ENCODE data around the gene AGBL4.
"Not testable (repeated sequence)": the region's sequence is repeated elsewhere in the genome, so short reads cannot be mapped to it uniquely, and the experiment has no call there.

The AGBL4 gene

DNA sequence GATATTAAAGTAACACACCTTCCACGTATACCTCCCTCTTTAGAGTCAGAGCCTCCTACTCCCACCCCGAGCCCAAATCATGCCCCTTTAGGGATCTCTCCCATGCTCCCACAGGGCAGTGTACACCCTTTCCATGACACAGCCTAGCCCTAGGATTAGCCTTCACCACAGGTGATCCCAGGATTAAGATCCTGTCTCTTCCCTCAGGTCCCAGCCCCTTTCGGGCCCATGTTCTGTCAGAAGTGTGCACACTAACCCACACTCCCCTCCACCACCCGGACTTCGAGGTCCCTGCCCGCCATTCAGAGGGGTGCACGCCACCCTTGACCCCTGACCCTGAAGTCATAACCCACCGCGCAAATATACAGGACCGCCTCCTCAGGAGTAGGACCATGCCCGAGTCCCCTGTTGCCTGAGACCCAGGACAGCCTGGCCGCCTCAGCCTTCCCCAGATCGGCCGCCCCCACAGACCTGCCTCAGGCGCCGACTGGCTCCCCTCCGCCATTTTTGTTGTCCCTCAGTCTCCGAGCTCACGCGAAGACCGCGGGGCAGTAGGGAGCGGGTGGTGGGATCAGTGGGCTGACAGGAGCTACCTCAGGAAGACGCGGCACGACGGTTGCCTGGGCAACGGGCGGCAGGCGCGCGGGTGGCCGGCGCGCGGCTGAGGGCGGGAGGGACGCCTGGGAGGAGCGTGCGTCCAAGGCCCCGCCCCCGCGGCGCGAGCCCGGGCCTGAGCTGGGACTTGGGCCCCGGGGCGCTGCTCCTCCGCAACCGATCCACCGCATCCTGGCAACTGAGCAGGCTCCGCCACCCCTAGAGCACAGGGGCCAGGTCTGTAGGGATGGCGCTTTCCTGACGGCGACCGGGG lies at the start of gene AGBL4:
Gene AGBL4, minus strand, starts transcription at position 663 of the 868 bp plus-strand sequence.
- DNase-seq = peak; percentile 41

DNA sequence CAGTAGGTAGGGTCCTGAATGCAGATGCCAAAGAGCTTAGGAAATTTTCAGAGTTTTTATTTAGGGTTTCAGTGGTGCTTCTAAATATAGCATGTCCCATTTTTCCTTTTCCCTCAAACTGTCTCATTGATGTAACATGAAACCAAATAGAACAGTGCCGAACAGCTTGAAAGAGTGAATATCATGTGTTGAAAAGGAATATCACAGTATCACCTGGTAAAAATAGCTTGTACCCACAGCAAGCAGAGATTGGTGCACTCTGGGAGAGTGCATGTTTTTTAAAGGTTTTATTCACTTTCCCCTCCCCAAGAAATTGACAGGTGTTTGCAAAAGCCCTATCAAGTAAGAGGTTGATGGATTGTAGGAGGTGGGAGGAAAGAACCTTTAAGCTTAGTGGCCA lies 43.1 kb upstream of the AGBL4 start:
- no peak for DNase-seq

DNA sequence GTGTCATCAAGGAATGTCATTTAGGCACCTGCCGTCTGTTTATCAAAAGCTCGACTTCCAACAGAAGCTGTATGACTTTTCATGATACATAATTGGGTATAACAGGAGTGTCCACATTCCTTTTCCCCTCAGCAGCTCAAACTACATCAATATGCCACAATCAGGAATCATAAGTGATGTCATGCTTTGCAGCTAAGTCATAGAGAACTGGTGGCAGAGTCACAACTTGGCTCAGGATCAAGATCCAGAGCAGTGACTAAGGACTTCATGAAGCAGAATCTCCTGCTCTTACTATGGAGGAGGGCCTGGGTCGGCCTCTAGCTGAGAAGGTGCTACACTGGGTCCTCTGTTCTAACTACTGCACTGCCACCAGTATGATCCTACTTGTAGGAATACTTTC lies 36.5 kb upstream of the AGBL4 start:
- peak; percentile 59 for DNase-seq

DNA sequence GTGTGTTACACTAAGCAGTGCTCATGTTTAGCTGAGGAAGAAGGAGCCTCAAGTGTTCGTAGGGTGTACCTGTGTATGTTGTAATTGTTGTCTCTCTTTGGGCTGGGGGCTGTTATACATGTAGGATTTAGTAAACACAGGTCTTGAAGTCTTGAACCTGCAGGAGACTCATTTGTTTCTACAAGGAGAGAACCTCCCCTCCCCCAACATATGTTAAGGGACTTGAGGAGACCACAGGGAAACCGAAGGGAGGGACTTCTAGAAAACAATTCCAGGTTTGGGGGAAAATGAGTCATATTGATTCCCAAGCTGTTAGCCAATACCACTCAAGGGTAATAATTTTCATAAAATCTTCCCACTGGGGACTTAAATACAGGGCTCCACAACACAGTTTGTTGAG lies 25.0 kb upstream of the AGBL4 start:
- no peak for DNase-seq

DNA sequence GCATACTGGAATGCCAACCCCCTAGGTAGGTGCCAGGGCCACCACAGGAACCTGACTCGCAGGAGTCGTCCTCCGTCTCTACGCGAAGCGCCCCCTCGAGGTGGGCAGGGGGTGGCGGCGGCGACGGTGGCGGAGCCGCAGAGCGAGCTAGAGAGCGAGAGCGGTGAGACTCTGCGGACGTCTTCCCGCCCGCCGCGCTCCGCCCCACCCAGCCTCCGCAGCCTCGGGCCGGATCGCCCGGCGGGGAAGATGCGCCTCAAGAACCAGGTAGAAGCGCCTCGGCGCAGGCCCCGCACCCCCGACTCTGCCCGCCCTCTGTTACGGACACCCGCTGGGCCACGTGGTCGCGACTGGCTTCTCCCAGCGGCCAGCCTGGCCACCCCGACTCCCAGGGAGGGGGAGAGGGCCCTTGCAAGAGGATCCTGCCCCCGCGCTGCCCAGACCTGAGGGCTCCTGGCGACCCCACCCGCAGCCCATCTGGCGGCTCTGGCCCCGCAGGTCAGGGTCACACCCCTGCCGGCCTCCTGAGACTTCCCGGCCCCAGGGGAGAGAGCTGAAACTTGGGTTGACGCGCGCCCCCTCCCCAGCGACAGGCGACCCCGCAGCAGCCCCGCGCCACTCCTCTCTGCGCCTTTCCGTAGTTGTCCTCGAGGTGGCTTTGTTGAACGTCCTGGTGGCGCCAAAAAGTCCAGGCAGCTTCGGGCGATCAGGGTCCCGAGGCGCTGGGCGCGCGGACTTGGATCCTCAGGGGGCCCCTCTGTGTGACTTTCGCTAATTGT lies 24.4 kb upstream of the AGBL4 start:
- no peak for DNase-seq

DNA sequence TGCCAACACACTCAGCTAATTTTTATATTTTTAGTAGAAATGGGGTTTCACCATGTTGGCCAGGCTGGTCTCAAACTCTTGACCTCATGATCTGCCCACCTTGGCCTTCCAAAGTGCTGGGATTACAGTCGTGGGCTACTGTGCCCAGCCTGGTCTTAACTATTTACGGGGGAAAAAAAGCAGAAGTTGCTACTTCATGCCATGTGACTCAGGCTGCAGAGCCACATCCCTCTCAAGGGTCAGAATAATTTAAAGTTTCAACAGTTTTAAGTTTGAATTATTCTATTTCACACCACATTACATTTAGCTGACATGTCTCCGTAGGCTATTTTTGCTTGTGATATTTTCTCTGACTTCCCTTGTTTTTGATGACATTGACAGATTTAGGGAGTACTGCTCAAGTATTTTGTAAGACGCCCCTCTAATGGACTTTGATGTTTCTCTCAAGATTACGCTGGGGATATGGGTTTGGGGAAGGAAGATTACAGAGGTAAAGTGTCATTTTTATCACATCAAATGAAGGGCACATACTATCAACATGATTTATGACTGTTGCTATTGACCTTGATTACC lies 14.6 kb upstream of the AGBL4 start:
- DNase-seq = no peak

DNA sequence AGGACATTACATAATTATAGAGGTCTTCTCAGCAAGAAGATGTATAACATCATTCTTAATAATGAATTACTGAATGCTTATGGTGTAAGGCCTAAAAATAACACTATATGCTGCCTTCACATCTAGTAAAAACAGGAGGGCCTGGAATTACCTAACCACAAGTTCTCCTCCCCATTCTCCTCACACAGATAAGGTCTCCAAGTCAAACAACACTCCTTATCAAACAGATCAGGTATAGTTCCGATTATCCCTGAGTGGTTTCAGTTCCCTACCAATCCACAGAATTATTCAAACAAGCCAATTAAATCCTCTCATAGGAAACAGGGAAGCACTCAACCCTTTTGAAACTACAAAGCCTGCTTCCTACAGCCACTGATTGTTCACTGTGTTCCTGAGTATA lies 4.0 kb upstream of the AGBL4 start:
- peak; percentile 75 for DNase-seq

DNA sequence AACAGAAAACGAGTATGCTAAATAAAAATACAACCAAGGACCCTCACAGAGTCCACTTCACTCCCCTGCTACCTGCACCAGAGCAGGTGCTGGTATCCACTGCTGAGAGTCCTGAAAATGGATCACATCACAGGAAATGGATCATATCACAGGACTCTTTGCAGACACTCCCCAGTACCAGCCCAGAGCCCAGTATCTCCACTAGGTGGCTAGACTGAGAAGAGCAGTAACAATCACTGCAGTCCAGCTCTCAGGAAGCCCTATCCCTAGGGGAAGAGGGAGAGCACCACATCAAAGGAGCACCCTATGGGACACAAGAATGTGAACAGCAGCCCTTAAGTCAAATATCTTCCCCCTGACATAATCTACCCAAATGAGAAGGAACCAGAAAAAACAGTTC lies 28.0 kb downstream of the AGBL4 start:
- DNase-seq = no peak

DNA sequence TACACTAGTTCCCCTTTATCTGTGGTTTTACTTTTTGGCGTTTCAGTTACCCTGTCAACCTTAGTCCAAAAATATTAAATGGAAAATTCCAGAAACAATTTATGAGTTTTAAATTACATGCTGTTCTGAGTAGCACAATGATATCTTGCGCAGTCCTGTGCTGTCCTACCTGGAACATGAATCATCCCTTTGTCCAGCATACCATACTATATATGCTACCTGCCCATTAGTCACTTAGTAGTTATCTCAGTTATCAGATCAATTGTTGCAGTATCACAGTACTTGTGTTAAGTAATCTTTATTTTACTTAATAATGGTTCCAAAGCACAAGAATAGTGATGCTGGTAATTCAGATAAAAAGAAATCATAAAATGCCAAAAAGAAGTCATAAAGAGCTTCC lies 52.7 kb downstream of the AGBL4 start:
- no peak for DNase-seq

DNA sequence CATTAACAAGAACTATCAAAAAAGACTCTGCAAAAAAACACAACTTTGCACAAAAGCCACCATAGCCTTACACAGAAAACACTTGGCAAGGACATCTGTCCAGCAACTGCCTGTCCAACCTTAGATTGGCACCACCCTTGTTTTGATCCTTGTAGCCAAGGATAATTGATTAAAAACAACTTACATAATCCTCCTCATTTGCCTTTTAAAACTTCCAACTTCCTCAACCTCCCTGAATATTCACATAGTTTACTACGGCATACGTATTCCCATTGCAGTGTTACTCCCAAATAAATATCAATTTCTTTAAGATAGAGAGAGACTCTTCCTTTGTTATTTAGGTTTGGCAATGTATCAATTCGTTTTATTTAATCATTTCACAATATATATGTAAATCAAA lies 72.4 kb downstream of the AGBL4 start:
- no peak for DNase-seq

DNA sequence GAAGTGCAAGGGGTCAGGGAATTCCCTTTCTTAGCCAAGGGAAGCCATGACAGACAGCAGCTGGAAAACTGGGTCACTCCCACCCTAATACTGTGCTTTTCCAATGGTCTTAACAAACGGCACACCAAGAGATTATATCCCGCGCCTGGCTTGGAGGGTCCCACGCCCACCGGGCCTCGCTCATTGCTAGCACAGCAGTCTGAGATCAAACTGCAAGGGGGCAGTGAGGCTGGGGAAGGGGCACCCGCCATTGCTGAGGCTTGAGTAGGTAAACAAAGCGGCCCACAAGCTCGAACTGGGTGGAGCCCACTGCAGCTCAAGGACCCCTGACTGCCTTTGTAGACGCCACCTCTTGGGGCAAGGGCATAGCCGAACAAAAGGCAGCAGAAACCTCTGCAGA lies 108.5 kb downstream of the AGBL4 start:
- DNase-seq = not testable (repeated sequence)

DNA sequence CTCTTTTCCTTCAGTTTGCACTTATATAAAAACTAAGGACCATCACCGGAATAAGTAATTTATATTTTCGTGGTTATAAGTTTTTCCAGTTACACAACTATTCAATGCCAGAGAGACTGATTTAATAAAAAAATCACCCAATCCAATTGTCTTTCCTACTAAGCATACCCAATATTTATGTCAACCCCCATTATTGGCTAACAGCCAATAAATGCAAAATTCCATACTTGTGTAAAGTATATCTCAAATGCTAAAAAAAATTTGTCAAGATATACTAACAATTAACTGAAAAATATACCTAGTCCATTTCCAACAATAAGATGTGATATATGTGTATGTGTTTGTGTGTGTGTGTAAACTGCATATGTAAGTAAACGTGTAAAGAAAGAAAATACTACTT lies 117.4 kb downstream of the AGBL4 start:
- no peak for DNase-seq

DNA sequence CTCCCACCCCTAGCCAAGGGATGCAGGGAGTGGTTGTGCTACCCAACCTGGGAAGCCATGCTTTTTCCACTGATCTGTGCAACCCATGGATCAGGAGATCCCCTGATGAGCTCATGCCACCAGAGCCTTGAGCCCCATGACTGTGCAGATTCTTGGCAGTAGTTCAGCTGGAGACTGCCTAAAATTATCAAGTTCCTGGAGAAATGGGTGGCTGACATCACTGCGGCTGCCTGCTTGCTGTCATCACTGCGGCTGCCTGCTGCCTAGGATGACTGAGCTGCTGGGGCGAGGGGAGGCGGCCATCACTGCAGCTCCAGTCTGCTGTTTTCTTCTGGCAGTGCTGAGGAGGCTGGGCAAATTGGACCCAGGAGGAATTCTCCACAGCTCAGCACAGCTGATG lies 159.2 kb downstream of the AGBL4 start:
- no peak for DNase-seq

DNA sequence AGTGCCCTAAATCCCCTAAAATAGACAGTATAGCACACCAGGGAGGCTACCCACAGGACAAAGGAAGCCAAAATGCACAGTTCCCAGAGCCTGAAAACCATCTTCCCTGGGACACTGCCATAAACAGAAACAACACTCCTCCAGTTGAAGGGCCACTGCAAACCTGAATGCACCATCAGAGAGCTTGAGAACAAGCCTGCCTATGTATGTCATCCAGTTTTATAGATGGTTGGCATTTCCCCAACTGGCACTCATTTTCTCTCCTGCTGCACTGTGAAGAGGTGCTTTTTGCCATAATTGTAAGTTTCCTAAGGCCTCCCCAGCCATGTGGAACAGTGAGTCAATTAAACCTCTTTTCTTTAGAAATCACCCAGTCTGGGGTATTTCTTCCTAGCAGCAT lies 169.0 kb downstream of the AGBL4 start:
- DNase-seq = no peak

DNA sequence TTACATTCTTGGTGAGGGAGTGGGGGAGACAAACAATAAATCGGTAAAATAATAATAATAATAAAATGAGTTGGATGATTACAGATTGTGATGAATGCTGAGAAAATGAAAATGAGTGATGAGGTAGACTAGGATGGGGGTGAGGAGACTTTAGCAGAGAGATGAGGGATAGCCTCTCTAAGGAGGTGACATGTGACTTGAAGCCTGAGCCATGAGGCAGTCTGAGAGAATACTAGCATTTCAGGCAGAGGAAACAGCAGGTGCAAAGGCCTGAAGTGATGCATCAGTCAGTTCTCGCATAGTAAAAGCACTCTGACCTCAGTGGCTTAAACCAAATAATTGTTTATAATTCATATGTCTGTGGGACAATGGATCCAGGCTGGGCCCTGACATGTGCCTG lies 181.2 kb downstream of the AGBL4 start:
- DNase-seq = no peak

DNA sequence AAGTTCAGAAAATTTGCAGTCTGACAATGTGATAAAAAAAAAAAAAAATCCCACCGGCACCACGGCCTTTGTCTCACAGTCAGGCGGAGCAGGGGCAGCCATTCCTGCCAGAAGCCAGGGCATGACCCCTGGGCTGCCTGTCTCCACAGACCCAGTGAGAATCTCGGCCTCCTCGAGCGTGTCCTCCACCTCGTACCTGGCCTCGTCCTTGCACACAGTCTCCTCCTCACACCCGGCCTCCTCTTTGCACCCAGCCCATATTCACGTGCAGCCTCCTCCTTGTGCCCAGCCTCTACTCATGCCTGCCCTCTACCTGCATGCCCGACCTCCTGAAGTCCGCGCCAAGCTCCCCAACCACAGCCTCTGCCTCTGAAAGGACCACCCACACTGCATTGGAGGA lies 182.0 kb downstream of the AGBL4 start:
- DNase-seq = no peak

DNA sequence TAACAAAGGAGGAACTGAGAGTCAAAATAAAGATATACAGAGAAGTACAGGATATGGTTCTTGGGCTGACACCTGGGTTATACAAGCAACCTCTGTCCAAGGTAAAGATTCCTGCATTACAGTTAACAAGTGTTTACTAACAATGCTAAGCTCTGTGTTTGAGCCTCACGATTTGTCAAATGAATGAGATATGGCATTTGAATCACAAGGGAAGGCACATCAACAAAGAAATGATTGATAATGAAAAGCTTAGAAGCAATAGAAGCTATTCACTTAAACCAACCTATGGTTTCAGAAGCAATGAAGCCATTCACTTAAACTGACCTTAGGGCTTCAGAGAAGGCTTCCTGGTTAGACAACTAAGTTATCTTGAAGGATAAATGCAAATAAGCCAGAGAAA lies 199.5 kb downstream of the AGBL4 start:
- no peak for DNase-seq

DNA sequence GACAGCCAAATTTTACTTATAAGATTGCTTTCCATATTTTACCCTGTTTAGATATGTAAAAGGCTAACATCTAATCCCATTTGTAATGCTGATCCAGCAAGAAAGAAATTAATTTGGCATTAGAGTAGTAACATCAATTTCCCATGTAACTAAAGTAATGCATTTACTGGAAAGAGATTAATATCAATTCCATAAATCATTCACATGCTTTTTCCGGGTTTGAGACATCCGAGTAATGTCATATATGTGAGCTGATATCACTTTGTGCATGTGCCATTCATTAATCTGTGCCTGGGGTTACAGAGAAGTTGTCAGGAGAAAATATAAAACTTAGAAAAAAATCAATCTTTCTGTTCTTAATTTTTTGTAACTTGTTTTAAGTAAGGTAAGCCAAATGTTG lies 206.1 kb downstream of the AGBL4 start:
- DNase-seq = no peak

DNA sequence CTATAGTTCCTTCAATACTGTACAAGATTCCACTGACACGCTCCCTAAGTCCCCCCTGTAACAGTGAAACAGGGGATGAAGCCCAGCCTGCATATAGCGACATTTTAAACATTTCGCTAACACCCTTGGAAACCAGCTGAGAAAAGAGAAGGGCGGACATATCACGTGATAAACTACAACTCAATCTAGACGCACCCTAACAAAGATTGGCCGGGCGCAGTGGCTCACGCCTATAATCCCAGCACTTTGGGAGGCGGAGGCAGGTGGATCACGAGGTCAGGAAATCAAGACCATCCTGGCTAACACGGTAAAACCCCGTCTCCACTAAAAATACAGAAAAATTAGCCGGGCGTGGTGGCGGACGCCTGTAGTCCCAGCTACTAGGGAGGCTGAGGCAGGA lies 236.7 kb downstream of the AGBL4 start:
- DNase-seq = not testable (repeated sequence)

DNA sequence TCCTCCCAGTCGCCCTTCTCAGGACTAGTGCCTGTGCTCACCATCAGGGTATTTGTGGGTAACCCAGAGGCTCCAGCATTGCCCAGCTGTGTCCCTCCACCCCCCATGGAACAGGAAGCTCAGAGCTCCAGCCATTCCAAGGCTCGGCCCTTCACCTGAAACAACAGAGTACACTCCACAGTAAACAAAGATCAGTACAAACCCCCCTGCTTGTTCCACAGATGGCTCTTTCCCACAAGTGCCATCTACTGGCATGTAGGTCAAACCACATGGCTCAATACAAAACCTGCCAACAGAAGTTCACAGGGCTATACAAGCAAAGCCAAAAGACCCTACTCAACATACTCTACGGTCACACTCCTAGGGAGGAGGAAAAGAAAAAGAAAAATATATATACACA lies 258.7 kb downstream of the AGBL4 start:
- DNase-seq = peak; percentile 13

DNA sequence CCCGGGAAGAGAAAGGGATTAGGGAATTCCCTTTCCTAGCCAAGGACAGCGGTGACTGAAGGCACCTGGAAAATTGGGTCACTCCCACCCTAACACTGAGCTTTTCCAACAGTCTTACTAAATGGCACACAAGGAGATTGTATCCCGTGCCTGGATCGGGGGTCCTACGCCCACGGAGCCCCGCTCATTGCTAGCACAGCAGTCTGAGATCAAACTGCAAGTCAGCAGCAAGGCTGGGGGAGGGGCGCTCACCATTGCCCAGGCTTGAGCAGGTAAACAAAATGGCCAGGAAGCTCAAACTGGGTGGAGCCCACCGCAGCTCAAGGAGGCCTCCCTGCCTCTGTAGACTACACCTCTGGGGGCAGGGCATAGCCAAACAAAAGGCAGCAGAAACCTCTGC lies 285.6 kb downstream of the AGBL4 start:
- not testable (repeated sequence) for DNase-seq

DNA sequence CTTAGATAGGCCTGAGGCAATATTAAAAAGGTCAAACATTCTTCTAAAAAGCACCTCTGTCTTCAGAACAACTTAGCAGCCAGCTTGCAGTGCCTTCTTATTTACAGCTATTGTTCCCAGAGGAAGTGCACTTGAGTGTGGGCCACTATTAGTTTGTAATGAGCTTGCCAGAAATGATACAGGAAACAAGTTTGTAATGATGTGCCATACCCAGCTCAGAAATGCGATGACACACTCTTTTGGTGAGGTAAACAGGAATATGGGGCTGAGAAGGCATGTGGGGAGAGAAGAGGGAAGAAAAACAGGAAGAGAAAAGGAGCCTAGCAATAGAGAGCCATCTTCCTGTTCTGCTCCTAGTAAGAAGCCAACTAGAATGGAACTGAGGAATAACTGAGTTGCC lies 295.4 kb downstream of the AGBL4 start:
- no peak for DNase-seq

DNA sequence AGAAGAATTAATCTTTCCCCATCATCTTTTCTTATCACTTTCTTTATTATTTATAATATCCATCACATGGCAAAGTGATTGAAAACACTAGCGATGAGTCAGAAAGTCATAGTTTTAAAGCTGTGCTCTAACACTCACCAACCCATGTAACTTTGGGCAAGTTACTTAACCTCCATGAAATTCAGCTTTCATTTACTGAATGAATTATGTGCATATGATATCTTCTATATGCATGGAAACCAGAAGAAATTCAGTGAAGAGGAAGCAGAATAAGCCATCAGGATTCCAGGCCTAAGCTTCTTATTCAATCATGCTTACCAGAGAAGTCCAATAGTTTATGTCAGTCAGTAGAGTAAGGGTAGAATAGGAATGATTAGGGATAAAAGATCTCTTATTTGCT lies 300.1 kb downstream of the AGBL4 start:
- DNase-seq = no peak

DNA sequence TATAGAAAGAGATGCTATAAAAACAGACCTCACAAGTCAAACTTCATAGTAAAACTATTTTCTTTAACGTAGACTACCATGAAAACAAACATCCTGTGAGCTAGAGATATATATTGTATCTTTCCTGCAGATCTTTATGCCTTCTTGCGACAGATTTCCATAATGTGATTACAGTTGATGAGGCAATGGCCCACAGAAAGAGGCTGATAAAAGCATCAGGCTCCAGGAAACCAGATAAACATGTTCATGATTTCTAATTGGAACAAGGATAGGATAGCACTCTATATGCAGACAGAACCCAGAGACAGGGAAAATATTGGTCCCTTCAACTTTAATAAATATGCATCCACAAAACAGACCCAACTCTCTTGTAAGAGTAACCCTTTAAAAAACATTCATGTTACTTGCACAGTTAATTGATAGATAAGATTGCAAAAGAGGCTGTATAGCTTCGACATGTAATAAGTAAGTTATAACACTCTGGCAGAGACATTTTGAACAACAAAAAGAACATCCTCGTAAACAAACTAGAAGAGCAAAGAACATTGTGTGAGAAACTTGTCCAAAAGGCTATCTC lies 329.4 kb downstream of the AGBL4 start:
- DNase-seq = no peak

All from NCI-H510A treated with DMSO at 0.1 percent for 48 hours (cell line).